GM21381 (cell line): ENCODE results near the gene LSM3.
A peak's percentile ranks its signal among the peaks of the same experiment; 100 is the strongest.

Experiments used
- ATAC-seq: cut with Tn5 transposase; IDR thresholded peaks from one replicate; pipeline ENCODE4 v1.9.1; 2021; ENCODE audit warnings: mild to moderate bottlenecking, moderate library complexity; ENCODE audit not compliant: unreplicated experiment

LSM3 gene

GRCh38 chr3:14178247-14179113, at the start of gene LSM3, which contains the start of gene XPC:
Gene LSM3, plus strand, starts transcription at chr3:14178817. Its CDS starts 44 bp downstream, at chr3:14178861.
Gene XPC, minus strand, starts transcription at chr3:14178601. Its CDS starts 33 bp downstream, at chr3:14178568.
- ATAC-seq, result peak; percentile 92

GRCh38 chr3:14129296-14129695, 49.3 kb upstream of the LSM3 start:
- ATAC-seq, result no peak

GRCh38 chr3:14130230-14130629, 48.4 kb upstream of the LSM3 start:
- no peak for ATAC-seq

GRCh38 chr3:14130707-14131106, 47.9 kb upstream of the LSM3 start:
- ATAC-seq, result no peak

DNA sequence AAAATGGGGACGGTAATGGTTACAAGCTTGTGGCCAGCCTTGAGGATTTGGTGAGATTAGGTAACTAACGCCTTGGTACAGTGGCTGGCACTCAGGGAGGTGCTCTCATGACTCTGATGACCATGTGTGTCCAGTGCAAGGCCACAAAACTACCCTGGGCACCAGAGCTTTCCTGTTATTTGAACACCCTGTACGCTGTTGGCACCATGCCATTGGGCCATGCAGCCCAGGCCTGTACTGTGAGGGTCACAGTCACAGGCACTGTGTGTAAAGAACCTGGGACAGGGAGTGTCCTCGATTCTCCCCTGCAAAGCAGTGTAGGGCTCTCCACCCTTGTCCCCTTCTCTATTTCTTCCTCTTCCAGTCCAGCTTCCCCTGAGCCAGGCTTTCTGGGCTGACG, 47.5 kb upstream of the LSM3 start:
- no peak for ATAC-seq

GRCh38 chr3:14132120-14132519, 46.5 kb upstream of the LSM3 start:
- no peak for ATAC-seq

GRCh38 chr3:14132689-14133088, 45.9 kb upstream of the LSM3 start:
- no peak for ATAC-seq

GRCh38 chr3:14133188-14133800, 45.3 kb upstream of the LSM3 start:
- no peak for ATAC-seq

- ATAC-seq, result no peak
These were observed 44.7 kb upstream of the LSM3 start for GRCh38 chr3:14133876-14134275.

DNA sequence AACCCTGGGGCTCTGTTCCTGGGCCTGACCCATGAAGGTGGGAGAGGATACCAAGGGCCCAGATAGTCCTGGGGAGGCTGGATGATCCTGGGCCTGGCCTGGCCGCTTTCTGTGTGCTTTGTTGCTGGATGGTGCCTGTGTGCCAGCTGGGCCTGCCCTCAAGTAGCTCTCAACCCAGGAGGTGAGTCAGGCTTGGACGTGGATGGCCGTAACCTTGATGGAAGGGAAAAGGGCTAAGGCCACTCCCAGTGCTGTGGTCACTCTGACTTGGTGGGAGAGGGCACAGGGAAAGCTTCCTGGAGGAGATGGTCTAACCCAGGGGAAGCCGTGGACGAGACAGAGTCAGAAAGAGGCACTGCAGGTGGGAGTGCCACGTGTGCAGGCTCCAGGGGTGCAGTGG, 44.3 kb upstream of the LSM3 start:
- ATAC-seq, result no peak

DNA sequence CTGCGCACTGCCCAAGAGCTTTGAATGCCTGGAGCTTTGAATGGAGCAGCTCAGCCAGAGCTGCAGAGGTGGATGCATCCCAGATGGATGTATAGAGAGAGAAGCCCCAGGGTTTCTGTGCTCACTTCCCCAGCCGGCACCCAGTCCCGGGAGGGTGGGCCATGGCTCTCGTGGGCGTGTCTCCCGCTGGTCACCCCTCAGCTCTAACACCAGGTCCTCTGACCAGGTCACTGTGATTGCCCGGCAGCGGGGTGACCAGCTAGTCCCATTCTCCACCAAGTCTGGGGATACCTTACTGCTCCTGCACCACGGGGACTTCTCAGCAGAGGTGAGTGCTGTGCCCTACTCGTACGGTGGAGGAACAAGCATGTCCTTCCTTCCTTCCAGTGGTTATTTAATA, 43.0 kb upstream of the LSM3 start:
- no peak for ATAC-seq

- ATAC-seq, result no peak
These were observed 41.6 kb upstream of the LSM3 start for GRCh38 chr3:14137004-14137403.

- no peak for ATAC-seq
These were observed 41.2 kb upstream of the LSM3 start for GRCh38 chr3:14137445-14137844.

GRCh38 chr3:14138109-14138877, 40.3 kb upstream of the LSM3 start:
- ATAC-seq, result no peak

DNA sequence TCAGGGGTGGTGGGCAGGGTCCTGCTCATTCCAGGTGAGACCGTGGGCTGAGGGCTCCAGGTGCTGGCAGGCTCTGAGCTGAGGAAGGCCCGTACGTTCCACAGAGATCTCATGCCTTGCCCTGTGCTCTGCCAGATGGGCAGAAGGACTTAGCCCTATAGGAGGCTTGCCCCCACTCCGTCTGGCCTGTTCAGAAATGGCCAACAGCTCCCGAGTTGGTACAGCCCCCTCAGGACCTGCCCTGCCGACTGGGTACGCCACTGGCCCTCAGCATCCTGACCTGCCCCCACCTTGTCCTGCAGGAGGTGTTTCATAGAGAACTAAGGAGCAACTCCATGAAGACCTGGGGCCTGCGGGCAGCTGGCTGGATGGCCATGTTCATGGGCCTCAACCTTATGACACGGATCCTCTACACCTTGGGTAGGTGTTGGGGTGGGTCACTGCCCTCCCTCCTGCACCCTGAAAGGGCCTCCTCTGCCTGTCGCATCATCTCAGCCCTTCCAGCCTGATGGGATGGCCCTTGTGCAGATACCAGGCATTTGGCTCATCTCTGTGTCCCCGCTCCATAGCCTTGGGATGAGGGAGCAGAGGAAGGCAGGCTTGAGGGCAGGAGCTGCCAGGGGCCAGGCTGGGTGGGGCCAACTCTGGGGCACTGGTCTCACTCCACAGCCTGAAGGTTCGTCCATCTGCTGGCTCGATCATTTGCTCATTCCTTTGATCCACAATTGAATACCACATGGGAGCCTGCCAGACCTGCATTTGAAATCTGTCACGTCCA, 39.5 kb upstream of the LSM3 start:
- no peak for ATAC-seq

DNA sequence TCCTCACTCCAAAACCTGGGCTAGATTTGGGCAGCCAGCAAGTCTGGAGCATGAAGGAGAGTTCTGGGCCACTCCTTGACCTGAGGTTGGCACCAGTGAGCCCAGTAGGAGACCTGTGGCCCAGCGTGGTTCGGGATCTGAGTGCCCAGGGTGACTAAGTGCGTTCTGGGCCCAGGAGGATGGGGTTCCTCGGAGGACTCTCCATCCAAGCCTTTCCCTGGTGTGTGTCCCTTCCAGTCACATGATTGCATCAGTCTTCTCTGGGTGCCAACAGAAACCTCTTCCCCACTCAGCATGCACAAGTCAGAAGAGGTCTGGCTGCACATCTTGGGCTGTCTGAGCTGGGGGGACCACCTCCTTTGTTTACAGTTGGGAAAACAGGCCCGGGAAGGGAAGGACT, 38.8 kb upstream of the LSM3 start:
- ATAC-seq, result no peak

DNA sequence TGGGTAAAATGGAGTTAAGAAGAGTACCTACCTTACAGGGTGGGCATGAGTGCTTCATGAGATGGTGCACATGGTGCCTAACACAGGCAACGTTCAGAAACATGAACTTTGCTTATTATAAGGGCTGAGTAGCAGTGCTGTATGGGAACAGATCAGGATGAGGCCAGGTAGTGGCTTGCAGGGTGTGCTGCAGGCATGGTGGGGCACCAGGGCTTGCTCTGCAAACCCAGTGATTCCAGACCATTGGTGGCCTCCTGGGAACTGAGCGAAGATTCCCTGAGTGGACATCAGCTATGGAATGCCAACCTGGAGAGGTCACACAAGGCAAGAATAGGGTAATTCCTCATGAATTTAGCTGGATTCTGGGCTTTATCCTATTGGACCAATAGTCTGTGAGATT, 37.9 kb upstream of the LSM3 start:
- no peak for ATAC-seq

DNA sequence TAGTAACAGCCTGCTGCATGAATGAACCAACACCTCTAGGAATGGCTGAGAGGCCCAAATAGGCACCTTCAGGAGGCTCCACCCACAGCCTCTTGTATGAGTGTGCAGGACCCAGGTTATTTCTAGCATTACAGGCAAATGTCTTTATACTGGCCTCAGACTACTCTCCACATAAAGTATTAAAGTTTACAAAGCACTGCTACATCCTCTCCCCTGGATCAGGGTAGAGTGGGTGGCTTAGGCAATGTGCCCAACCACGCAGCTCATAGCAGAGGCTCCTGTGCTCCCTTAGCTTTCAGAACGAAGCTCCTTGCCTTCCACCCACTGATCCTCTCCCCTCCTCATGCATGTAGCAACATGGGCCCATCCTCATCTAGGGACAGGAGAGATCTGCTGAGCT, 37.5 kb upstream of the LSM3 start:
- ATAC-seq, result no peak

- no peak for ATAC-seq
These were observed 36.8 kb upstream of the LSM3 start for GRCh38 chr3:14141602-14142341.
